Stomach (tissue), 4 donors: ENCODE data around the gene EIF4E.

Experiments
- POLR2AphosphoS5 ChIP-seq, 3 donors: sonication (generic); formaldehyde crosslinking; IDR thresholded peaks; one replicate each; pipeline ENCODE4 v1.6.1; 2016; ENCODE audit warnings: antibody characterized with exemption in 3 of 3
- TF ChIP-seq, protein P1 (sequence below), 7 experiments: fragments of 450-650 bp in 4 of 7; fragments of 200-600 bp in 3 of 7; sonication (generic) in 3 of 7; IDR thresholded peaks; one replicate each; pipeline ENCODE4 v1.5.1; 2016 to 2019; ENCODE audit warnings: antibody characterized with exemption in 7 of 7, control low read depth in 2 of 7, mild to moderate bottlenecking in 1 of 7

DNA sequence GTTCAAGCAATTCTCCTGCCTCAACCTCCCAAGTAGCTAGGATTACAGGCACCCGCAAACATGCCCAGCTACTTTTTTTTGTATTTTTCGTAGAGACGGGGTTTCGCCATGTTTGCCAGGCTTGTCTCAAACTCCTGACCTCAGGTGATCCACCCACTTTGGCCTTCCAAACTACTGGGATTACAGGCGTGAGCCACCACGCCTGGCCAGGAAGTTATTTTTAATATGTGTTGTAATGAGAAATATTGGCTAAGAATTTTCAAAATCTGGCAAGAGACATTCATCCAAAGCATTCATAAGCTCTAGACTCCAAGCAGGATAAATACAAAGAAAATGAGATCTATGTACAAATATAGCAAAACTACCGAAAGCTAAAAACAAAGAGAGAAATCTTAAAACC, 48.6 kb upstream of the EIF4E start:
- TF ChIP-seq, protein P1, sequence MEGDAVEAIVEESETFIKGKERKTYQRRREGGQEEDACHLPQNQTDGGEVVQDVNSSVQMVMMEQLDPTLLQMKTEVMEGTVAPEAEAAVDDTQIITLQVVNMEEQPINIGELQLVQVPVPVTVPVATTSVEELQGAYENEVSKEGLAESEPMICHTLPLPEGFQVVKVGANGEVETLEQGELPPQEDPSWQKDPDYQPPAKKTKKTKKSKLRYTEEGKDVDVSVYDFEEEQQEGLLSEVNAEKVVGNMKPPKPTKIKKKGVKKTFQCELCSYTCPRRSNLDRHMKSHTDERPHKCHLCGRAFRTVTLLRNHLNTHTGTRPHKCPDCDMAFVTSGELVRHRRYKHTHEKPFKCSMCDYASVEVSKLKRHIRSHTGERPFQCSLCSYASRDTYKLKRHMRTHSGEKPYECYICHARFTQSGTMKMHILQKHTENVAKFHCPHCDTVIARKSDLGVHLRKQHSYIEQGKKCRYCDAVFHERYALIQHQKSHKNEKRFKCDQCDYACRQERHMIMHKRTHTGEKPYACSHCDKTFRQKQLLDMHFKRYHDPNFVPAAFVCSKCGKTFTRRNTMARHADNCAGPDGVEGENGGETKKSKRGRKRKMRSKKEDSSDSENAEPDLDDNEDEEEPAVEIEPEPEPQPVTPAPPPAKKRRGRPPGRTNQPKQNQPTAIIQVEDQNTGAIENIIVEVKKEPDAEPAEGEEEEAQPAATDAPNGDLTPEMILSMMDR (IDR thresholded peaks at IDR 0.05) = no peak
- no peak for TF ChIP-seq POLR2AphosphoS5 (IDR thresholded peaks at IDR 0.05)
